ENCODE data around the gene FUT7.
"Not testable (repeated sequence)": the region's sequence is repeated elsewhere in the genome, so short reads cannot be mapped to it uniquely, and the experiment has no call there.

The FUT7 gene

DNA sequence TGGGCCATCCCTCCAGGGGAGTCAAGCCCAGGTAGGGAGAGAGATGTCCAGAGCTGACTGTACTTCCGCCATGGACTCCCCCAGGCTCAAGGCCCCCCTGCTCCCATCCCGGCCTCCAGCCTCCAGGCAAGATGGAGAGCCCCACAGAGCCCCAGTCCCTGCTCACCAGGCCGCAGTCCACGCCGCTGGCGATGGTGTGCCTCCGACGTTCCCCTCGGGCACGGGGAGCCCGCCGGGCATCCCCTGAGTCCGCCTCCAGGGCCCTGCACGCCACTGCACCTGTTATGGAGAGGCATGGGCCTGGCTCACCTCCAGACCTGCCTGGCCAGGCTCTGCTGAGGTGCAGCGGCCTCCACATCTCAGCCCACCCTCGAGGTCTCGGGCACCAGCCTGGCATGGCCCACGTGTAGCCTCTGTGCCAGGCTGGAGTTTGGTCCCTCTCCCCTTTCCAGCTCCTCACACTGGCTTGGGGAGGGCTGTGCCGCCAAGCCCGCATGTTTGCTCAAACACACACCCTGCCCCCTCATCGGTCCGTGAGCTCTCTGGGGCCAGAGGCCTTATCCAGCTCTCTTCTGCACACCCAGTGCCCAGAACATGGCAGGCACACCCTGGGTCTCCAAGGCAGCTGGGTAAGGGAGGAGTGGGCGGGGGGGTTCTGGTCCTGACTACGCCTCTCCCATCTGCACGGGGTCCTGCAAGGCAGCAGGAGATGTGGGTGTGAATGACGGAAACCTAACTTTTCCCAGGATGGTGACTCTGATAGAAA is 34.4 kb upstream of the FUT7 start:
- no peak for DNase-seq (ENCODE audit: low spot score)

DNA sequence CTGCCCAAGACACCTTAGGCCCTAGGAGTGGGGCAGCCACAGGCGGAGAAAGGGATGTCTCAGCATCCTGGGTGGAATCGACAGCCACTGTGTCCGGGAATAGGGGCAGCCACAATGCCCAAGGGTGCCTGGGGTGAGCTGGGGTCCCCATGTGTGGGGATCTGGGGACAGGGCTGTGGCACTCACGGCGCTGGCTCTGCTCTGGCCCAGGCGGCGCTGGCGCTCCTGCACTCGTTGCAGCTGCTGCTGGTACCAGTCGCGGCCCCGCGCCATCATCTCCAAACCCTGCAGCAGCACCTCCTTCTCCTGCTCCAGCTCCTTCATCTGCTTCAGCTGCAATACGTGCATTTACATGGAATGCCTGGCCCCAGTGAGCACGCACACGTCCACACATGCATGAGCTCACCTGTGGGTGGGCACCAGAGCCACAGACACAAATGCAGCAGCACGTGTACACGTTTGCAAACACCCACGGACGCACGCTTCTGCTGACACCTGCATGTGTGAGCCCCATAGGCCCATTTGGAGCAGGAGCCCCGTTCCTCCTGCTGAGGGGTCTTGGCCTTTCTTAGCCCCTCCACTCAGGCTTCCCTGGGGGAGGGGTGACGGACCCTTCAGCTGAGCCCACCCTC is 33.6 kb upstream of the FUT7 start:
- no peak for DNase-seq (ENCODE audit: low spot score)

DNA sequence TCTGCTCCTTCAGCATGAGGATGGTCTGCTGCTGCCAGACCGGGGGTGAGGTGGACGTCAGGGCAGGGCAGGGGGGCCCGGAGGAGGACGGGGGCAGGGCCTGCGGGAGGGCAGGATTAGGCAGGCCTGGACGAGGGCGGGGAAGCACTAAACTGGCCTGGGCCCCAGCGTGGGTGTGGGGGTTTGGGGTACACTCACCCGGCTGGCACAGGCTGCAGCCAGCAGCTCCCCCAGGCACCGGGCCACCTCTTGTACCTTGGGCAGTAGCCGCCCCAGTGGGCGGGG is 32.9 kb upstream of the FUT7 start:
- DNase-seq (ENCODE audit: low spot score): no peak

DNA sequence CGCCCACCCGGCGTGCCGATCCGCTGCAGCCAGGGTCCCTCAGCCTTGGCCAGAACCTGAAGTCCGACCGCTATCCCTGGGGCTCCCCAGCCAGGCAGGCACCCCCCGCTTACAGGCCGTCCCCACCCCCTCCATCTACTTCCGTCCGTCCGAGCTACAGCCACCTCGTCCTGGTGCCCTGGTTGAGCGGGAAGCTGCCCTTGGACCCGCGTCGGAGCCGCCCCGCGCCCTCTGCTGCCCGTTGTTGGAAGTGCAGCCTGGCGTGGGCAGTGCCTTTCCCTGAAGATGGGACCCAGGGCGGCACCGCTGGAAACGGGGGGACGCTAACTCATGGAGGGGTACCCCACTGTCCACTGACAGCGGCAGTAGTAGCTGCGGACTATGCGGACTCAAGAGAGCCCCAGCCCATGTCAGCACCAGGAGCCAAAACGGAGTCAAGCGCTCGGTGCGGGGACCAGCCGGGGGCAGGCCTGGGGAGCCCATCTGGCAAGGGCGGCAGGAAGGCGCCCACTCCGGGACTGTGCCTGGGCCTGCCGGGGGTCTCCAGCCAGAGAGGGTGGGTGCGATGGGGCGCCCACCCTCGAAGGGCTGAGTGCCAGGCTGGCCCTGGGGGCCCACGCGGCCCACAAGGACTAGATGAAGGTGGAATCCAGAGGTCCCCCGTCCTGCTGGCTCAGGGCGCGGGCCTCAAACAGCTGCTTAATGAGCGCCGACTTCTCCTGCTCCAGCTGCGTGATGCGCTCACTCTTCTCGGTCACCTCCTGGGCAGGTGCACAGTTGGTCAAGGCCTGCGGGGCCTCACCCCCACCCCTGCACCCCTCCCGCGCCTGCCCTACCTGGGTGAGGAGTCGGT is 32.4 kb upstream of the FUT7 start:
- peak; percentile 62 for DNase-seq (ENCODE audit: low spot score)

DNA sequence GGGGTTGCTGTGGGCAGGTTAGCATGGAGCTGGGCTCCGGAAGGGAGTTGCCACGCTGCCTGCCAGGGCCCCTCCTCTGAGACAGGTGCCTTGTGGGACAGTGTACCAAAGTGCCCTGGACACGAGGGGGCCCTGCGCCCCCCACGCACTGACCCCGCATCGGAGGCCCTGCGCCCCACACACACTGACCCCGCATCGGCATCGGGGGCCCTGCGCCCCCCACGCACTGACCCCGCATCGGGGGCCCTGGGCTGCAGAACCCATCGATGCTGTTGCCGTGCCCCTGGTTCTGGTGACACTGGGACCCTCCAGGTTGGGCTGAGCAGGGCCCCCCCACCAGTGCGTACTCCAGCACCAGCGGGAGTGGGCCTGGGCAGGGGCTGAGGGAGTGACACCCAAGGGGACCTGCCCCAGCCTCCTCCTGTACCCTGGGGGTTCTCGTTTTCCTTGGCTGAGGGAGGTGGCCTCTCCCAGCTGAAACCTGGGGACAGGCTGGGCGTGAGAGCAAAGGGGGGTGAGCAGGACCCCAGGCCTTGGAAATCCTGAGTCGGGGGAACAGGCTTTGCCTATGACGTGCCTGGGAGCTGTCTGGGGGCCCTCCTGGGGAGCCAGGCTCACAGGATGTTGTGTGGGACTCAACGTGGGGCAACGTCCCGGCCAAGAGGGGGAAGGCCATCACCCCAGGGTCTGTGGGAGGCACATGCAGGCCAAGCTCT is 31.6 kb upstream of the FUT7 start:
- no peak for DNase-seq (ENCODE audit: low spot score)

GRCh38 chr9:137062798-137063197 is 30.9 kb upstream of the FUT7 start:
- not testable (repeated sequence) for DNase-seq (ENCODE audit: low spot score)

DNA sequence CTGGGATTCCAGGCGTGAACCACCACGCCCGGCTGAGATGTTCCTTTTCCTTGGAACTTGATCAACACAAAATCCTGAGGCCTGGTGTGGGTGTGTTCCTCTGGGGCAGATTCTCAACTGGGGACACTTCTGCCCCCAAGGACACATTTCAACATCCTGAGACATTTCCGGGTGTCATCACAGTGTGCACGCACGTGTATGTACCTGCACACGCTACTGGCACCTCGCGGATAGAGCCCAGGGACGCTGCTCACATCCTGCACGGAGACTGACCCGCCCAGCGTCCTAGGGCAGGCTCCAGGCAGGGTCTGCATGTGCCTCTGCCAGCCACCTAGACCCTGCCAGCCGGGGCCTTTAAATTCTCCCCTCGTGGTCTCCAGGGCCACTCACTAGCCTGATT is 30.5 kb upstream of the FUT7 start:
- no peak for DNase-seq (ENCODE audit: low spot score)

GRCh38 chr9:137058521-137059234 is 26.8 kb upstream of the FUT7 start:
- no peak for DNase-seq (ENCODE audit: low spot score)

- no peak for DNase-seq (ENCODE audit: low spot score)
Observed at GRCh38 chr9:137057545-137057944, 25.7 kb upstream of the FUT7 start.

GRCh38 chr9:137056739-137057415 is 25.0 kb upstream of the FUT7 start:
- no peak for DNase-seq (ENCODE audit: low spot score)

DNA sequence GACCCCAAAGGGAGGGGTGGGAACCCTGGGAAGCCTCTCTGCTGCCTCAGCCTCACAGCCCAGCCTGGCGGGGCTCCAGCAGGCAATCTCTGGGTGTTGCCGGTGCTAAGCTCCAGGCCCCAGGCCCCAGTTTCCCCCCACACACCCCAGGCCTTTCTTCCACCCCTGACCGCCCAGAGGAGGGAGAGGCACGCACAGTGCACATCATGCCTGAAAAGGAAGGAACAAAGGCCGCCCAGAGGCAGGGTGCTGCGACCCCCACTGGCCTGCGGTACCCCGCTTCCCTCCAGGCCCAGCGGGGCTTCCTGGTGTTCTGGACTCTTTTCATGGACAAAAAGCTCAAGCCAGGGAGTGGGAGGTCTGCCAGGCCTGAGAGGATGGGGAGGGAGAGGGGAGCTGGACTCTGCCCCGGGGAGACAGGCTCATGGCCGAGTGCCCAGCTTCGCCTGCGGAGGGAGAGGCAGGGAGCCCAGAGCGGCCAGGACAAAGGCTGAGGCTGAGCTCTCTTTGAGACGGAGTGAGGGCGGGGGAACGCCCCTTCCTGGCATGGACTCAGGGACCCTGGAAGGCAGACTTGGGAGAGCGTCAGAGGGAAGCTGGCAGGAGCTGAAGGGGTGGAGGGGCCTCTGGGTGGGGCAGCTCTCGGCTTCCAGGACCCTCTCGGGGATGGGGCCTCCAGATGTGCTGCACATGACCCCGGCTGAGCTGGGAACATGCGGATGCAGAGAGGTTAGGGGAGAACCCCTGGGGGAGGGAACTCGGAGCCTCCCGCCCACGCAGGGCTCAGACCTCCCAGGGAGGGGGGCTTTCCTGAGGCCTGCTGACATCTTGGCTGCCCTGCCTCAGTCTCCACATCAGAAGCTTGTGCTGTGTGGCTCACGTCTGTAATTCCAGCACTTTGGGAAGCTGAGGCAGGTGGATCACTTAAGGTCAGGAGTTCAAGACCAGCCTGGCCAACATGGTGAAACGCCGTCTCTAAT is 23.8 kb upstream of the FUT7 start:
- no peak for DNase-seq (ENCODE audit: low spot score)

DNA sequence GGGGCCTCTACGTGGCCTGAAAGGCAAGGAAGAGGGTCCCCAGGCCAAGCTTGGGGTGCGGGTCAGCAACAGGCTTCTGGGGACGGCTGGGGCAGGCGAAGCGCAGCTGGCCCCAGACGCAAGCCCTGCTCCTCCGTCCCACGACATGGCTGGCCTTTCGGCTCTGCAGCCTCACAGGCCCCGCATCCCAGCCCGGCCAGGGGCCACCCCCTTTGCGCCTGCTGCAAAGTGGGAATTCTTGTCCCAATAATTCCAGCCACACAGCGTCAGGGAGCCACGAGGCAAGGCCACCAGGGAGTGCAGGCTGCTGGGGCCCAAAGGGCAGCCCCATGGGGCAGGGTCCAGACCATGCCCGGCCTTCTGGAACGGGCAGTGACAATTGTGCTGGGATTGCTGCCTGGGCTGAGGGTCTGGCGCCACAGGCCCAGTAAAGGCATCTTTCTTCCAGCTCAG is 23.1 kb upstream of the FUT7 start:
- DNase-seq (ENCODE audit: low spot score): no peak

DNA sequence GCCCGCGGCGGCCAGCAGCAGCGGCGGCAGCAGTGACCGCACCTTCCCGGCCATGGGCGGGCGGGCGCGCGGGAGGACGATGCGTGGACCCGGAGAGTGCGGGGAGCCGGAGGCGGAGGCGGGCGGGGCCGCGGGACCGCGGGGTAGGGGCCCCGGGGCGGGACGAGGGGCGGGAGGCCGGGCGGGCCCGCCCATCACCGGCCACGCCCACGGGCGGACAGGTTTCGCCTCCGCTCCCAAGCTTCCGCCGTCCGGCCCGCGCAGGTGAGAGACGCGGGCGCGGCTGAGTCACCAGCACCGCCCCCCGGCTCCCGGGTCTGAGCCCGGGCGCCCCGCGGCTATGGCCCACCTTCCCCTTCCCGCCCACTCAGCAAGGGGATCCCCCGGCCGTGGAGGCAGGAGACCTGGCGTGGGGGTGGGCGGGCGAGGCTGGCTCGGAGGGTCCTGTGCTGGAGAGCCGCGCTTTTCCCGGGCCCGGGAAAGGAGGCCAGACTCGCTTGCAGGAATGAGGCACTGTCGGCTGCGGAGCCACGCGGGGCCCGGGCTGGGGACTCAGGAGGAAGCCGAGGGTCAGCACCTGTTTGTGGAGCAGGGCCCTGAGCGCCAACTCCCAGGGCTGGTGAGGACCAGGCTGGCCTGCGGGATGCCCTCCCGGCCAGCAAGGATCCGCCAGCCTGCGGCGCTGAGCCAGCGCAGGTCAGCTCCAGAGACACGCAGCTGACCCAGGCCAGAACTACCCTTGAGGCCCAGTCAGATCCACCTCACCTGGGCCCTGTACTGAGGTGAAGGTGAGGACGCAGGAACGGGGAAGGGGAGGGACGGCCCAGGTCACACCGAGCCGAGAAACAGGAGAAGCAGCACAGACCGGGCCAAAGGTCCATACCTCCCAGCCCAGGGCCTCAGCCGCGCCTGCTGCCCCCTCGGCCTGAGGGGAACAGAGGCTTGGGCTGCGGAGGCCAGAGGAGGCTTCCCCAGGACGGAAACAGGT is 22.4 kb upstream of the FUT7 start, which contains the start of gene ENTPD2:
TSS of gene ENTPD2 (minus strand) at position 118 of the 988 bp plus-strand sequence. CDS start at position 54, 64 bp downstream.
- DNase-seq (ENCODE audit: low spot score): no peak

GRCh38 chr9:137052998-137053943 is 21.4 kb upstream of the FUT7 start:
- no peak for DNase-seq (ENCODE audit: low spot score)

DNA sequence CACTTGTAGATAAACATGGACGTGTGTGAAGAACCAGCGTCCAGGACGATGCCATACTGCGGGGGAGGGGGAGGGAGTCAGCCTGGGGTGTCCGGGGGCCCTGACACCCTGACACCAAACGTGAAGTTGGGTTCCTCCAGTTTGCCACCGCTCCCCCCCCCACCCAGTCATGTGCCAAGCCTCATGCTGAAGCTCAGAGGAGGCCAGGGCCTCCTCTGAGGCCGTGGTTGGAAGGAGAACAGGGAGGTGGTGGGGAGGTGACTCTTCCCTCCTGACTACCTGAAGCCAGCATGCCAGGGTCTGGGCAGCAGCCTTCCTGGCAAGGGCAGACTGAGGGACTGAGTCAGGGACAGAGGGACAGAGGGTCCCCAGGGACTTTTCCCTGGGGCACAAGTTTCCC is 20.4 kb upstream of the FUT7 start:
- DNase-seq (ENCODE audit: low spot score): no peak

DNA sequence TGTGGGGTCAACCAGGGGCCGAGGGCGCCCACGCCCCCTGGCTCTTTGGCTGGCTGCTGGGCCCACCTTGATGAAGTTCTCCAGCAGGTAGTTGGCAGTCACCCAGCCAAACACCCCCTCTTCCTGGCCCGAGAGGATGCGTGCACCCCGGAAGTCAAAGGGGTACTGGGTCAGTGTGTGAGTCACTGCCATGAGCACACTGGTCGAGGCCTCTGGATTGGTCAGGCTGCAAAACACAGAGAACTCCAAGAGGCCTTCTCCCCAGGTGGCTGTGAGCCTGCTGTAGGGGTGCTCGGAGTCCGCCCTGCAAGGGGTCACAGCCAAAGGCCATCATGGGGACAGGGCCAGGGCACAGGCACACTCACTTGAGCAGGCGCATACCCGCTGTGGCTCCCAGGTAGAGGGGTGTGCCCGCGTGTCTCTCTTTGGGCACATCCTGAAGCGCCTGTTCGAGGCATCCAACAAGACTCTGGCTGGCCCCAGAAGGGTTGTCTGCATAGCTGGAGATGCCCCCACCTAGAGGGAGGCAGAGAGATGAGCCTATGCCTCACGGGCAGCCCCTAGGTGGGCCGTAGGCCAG is 19.3 kb upstream of the FUT7 start:
- no peak for DNase-seq (ENCODE audit: low spot score)

DNA sequence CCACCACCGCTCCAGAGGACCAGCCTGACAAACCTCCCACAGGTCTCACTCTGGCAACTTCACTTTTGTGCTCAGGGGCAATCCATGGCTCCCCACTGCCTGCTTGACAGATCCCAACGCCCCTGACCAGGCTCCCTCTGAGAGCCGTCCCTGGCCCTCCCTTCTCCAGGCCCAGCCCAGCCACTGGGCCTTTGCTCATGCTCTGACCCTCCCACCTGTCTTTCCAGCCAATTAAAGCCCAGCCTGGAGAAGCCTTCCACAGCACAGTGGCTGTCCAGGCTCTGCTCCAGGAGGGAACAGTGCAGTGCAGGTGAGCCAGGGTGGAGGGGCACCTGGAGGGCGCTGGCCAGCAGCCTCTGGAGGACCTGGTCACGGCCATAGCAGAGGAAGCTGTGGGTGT is 18.7 kb upstream of the FUT7 start:
- no peak for DNase-seq (ENCODE audit: low spot score)
